Left colon (tissue), 2 donors: ENCODE measurements around the gene MAP6D1. TPM values are rescaled to one million over a fixed set of nuclear protein-coding genes. Genes with fewer than 3 reads are reported as not detected.

ENCODE experiments used
- ATAC-seq: fragments of 200-7000 bp; cut with Tn5 transposase; one replicate; pipeline ENCODE4 v1.9.1; 2020; ENCODE audit warnings: mild to moderate bottlenecking, moderate library complexity
- DNase-seq, 2 donors: peaks; one replicate each; pipeline ENCODE4 v3.0.0-alpha.2; 2020
- intact Hi-C, 2 donors: fragments of 100-400 bp; cut with DNase I in 1 of 2; cut with micrococcal nuclease in 1 of 2; formaldehyde crosslinking; loops; one replicate each; pipeline versions ENCODE4 v1.11.2 to v1.14.0; 2022; cut with DNase I, micrococcal nuclease
- total RNA-seq, 2 donors: library from RNA; stranded (reverse); fragmentation: NEBNext Ultra II Directional; extraction: Animal tissue kit (Norgen Biotek cat#: 25700); gene quantifications; one replicate each; pipeline ENCODE4 v1.2.1, GENCODE V29; 2021
- donor health status: DM: no; HTN: no; CAD: no.
- donor health status: DM: yes; HTN: yes; CAD: no.

MAP6D1 gene
- total RNA-seq, 2 donors from 2014 or later, result 1.3 TPM

- intact Hi-C loops, result no loop called here
- DNase-seq, result no peak
- no peak for ATAC-seq
Observed at GRCh38 chr3:183774631-183775030, 50.7 kb downstream of the MAP6D1 start.

- no peak for DNase-seq
- ATAC-seq, result no peak
- intact Hi-C loops, result loop anchor here in 1 of 2 donors (10.0 kb wide), 1 partner anchor 305 kb away; no protein-coding TSS in a partner anchor
Observed at GRCh38 chr3:183769453-183769852, 55.9 kb downstream of the MAP6D1 start.

GRCh38 chr3:183768114-183768513, 57.3 kb downstream of the MAP6D1 start:
- ATAC-seq (no peak), DNase-seq (no peak)
- intact Hi-C loops, result loop anchor here in 1 of 2 donors (10.0 kb wide), 1 partner anchor 303 kb away; no protein-coding TSS in a partner anchor

- intact Hi-C loops, result loop anchor here in 1 of 2 donors (10.0 kb wide), 1 partner anchor 302 kb away; no protein-coding TSS in a partner anchor
- peak; percentile 92 for ATAC-seq
- DNase-seq, result peak; percentile 73 to 83
Observed at GRCh38 chr3:183766745-183767606, 58.4 kb downstream of the MAP6D1 start.

GRCh38 chr3:183766107-183766506, 59.3 kb downstream of the MAP6D1 start:
- DNase-seq (no peak), ATAC-seq (no peak)
- intact Hi-C loops, result loop anchor here in 1 of 2 donors (10.0 kb wide), 1 partner anchor 301 kb away; no protein-coding TSS in a partner anchor

Other genes starting within 250 kb of the MAP6D1 start
- 10 to 100 TPM; 29.6 to 57.2 TPM for gene KLHL24, start 190.0 kb downstream of the MAP6D1 start, total RNA-seq
- gene YEATS2, start 127.8 kb downstream of the MAP6D1 start, total RNA-seq, result 10 to 100 TPM; 14.1 to 15.0 TPM
- 10 to 100 TPM; 60.6 to 78.0 TPM for gene PARL, start 59.3 kb upstream of the MAP6D1 start, total RNA-seq
- 10 to 100 TPM; 46.6 to 47.6 TPM for gene ABCC5, start 192.3 kb upstream of the MAP6D1 start, total RNA-seq
- not detected for gene HTR3D, start 206.2 kb upstream of the MAP6D1 start, total RNA-seq
- gene HTR3C, start 227.5 kb upstream of the MAP6D1 start, total RNA-seq, result not detected